ENCODE results near the gene SMYD3.
"Not testable (repeated sequence)": the region's sequence is repeated elsewhere in the genome, so short reads cannot be mapped to it uniquely, and the experiment has no call there.

The SMYD3 gene

GRCh38 chr1:245856944-245857531 is 650.0 kb downstream of the SMYD3 start:
- no peak for DNase-seq

- no peak for DNase-seq
Observed at GRCh38 chr1:245855846-245856730, 651.0 kb downstream of the SMYD3 start.

GRCh38 chr1:245853291-245853690 is 653.8 kb downstream of the SMYD3 start:
- no peak for DNase-seq

GRCh38 chr1:245843101-245843500 is 664.0 kb downstream of the SMYD3 start:
- no peak for DNase-seq

- DNase-seq = no peak
Observed at GRCh38 chr1:245842106-245842505, 665.0 kb downstream of the SMYD3 start.

GRCh38 chr1:245840971-245841370 is 666.1 kb downstream of the SMYD3 start:
- DNase-seq = no peak

GRCh38 chr1:245837718-245838117 is 669.4 kb downstream of the SMYD3 start:
- DNase-seq = no peak

GRCh38 chr1:245835386-245835785 is 671.7 kb downstream of the SMYD3 start:
- DNase-seq = no peak

GRCh38 chr1:245834002-245834401 is 673.1 kb downstream of the SMYD3 start:
- no peak for DNase-seq

- no peak for DNase-seq
Observed at GRCh38 chr1:245832771-245833527, 674.1 kb downstream of the SMYD3 start.

GRCh38 chr1:245831518-245831917 is 675.6 kb downstream of the SMYD3 start:
- no peak for DNase-seq

- no peak for DNase-seq
Observed at GRCh38 chr1:245829826-245830225, 677.3 kb downstream of the SMYD3 start.

GRCh38 chr1:245829194-245829593 is 677.9 kb downstream of the SMYD3 start:
- no peak for DNase-seq

GRCh38 chr1:245827301-245827700 is 679.8 kb downstream of the SMYD3 start:
- DNase-seq = no peak

GRCh38 chr1:245825128-245825901 is 681.8 kb downstream of the SMYD3 start:
- DNase-seq = no peak

- no peak for DNase-seq
Observed at GRCh38 chr1:245823408-245824147, 683.5 kb downstream of the SMYD3 start.

GRCh38 chr1:245822996-245823395 is 684.1 kb downstream of the SMYD3 start:
- DNase-seq = no peak

- not testable (repeated sequence) for DNase-seq
Observed at GRCh38 chr1:245818363-245818762, 688.7 kb downstream of the SMYD3 start.

GRCh38 chr1:245816496-245816895 is 690.6 kb downstream of the SMYD3 start:
- DNase-seq = not testable (repeated sequence)

- no peak for DNase-seq
Observed at GRCh38 chr1:245814651-245815050, 692.4 kb downstream of the SMYD3 start.

GRCh38 chr1:245812278-245812677 is 694.8 kb downstream of the SMYD3 start:
- DNase-seq = no peak

GRCh38 chr1:245810789-245811337 is 696.2 kb downstream of the SMYD3 start:
- no peak for DNase-seq

All from stimulated activated CD4-positive, alpha-beta T cell treated with anti-CD3 and anti-CD28 coated beads, Interleukin-4, amount 100 ng/mL, for 4 hours (primary cell).